ENCODE measurements around the gene ASCC1. TPM values are rescaled to one million over a fixed set of nuclear protein-coding genes. Genes with fewer than 3 reads are reported as not detected.

Gene ASCC1
- total and polyA plus RNA-seq, 2 of the 13 experiments (the other 11 are each of a cell fraction or from before 2014, with no cell fraction given) = 21.6 to 30.1 TPM

DNA sequence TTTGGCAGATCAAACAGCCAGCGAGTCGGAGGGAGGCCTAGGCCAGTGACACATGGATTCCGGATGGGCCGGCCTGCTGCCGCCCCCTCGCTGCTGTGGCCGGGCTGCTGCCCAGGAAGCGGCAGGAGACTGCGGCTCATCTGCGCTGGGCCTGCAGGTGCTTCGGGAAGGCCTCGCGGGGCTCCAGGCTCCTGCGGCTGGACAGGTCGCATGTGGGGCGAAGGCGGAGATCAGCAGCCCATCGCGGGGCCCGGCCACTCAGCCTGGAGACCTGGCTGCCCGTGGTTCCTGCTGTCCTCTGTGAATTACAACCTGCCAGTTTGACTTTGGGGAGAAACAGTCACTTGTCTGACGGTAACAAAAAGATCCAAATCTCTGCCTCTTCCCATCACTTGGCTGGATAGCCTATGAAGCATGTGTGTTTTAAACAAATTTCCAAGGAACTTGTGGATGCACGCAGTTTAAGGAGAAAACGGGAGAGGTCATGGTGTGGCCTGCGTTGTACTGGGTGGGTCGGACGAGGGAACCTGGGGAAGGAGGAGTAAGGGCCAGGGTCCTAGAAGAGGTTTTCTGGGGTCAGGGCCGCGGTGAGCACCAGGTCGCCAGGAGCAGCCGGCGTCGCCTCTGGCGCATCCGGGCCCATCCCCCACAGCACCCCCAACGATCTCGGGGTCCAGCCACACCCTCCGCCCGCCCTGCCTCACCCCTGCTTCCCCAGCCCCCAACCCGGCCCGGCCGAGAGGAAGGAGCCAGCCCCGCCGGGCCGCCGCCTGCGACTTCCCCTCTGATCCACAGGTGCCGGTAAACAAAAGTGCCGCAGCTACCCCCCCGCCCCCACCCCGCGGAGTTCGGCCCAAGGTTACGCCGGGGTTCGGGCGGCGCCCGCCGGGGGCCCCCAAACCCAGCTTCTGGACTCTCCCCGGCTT is 129.3 kb downstream of the ASCC1 start (continued):
- TF ChIP-seq NR2C2 (CRISPR knock-in tag; IDR thresholded peaks at IDR 0.05; ENCODE audit: borderline replicate concordance) (0 out of 2 replicates have a peak, but pooled peaks have one; percentile 17), RBM39 (IDR thresholded peaks at IDR 0.05; ENCODE audit: low read depth, low read length, poor library complexity, severe bottlenecking) (peak; percentile 7), ZBTB7B (CRISPR knock-in tag; IDR thresholded peaks at IDR 0.05) (peak; percentile 75), KDM2A (CRISPR knock-in tag; IDR thresholded peaks at IDR 0.05; ENCODE audit: borderline replicate concordance, low read depth) (peak; percentile 59; the same call in 1 of the 2 replicates), ZKSCAN8 (CRISPR knock-in tag; IDR thresholded peaks at IDR 0.05; ENCODE audit: borderline replicate concordance) (0 out of 2 replicates have a peak, but pooled peaks have one; percentile 46), ZFX (CRISPR knock-in tag; IDR thresholded peaks at IDR 0.05; ENCODE audit: low read depth) (peak; percentile 92), RBFOX2 (IDR thresholded peaks at IDR 0.05; ENCODE audit: low read depth, low read length) (peak; percentile 58), ZNF891 (CRISPR knock-in tag; IDR thresholded peaks at IDR 0.05) (0 out of 2 replicates have a peak, but pooled peaks have one; percentile 30), XRCC5 (optimal IDR thresholded peaks at IDR 0.05; ENCODE audit: low read length) (peak; percentile 55), ZNF510 (CRISPR knock-in tag; IDR thresholded peaks at IDR 0.05; ENCODE audit: low read depth) (peak; percentile 41; the same call in 1 of the 2 replicates), ZNF354B (CRISPR knock-in tag; IDR thresholded peaks at IDR 0.05) (no peak), ARID2 (CRISPR knock-in tag; IDR thresholded peaks at IDR 0.05; ENCODE audit: borderline replicate concordance) (0 out of 2 replicates have a peak, but pooled peaks have one; percentile 35), CEBPB (IDR thresholded peaks at IDR 0.05; ENCODE audit: borderline replicate concordance, low read depth, low read length) (no peak), CHD4 (IDR thresholded peaks at IDR 0.05; ENCODE audit: borderline replicate concordance, low read length) (no peak), PHF8 (CRISPR knock-in tag; IDR thresholded peaks at IDR 0.05) (peak; percentile 61), ZNF138 (CRISPR knock-in tag; IDR thresholded peaks at IDR 0.05; ENCODE audit: low read depth) (no peak), NFKBIZ (CRISPR knock-in tag; IDR thresholded peaks at IDR 0.05) (0 out of 2 replicates have a peak, but pooled peaks have one; percentile 34)
- TF ChIP-seq, protein P1, sequence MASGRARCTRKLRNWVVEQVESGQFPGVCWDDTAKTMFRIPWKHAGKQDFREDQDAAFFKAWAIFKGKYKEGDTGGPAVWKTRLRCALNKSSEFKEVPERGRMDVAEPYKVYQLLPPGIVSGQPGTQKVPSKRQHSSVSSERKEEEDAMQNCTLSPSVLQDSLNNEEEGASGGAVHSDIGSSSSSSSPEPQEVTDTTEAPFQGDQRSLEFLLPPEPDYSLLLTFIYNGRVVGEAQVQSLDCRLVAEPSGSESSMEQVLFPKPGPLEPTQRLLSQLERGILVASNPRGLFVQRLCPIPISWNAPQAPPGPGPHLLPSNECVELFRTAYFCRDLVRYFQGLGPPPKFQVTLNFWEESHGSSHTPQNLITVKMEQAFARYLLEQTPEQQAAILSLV (CRISPR knock-in tag; IDR thresholded peaks at IDR 0.05; ENCODE audit: borderline replicate concordance) = no peak
- TF ChIP-seq, protein P2, sequence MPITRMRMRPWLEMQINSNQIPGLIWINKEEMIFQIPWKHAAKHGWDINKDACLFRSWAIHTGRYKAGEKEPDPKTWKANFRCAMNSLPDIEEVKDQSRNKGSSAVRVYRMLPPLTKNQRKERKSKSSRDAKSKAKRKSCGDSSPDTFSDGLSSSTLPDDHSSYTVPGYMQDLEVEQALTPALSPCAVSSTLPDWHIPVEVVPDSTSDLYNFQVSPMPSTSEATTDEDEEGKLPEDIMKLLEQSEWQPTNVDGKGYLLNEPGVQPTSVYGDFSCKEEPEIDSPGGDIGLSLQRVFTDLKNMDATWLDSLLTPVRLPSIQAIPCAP (CRISPR knock-in tag; IDR thresholded peaks at IDR 0.05; ENCODE audit: low read depth) = no peak
- TF ChIP-seq, protein P3, sequence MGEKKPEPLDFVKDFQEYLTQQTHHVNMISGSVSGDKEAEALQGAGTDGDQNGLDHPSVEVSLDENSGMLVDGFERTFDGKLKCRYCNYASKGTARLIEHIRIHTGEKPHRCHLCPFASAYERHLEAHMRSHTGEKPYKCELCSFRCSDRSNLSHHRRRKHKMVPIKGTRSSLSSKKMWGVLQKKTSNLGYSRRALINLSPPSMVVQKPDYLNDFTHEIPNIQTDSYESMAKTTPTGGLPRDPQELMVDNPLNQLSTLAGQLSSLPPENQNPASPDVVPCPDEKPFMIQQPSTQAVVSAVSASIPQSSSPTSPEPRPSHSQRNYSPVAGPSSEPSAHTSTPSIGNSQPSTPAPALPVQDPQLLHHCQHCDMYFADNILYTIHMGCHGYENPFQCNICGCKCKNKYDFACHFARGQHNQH (CRISPR knock-in tag; IDR thresholded peaks at IDR 0.05) = peak; percentile 36; the same call in 1 of the 2 replicates
- TF ChIP-seq, protein P4, sequence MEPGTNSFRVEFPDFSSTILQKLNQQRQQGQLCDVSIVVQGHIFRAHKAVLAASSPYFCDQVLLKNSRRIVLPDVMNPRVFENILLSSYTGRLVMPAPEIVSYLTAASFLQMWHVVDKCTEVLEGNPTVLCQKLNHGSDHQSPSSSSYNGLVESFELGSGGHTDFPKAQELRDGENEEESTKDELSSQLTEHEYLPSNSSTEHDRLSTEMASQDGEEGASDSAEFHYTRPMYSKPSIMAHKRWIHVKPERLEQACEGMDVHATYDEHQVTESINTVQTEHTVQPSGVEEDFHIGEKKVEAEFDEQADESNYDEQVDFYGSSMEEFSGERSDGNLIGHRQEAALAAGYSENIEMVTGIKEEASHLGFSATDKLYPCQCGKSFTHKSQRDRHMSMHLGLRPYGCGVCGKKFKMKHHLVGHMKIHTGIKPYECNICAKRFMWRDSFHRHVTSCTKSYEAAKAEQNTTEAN (CRISPR knock-in tag; conservative IDR thresholded peaks at IDR 0.05) = 0 out of 2 replicates have a peak, but pooled peaks have one; percentile 10
- TF ChIP-seq, protein P5, sequence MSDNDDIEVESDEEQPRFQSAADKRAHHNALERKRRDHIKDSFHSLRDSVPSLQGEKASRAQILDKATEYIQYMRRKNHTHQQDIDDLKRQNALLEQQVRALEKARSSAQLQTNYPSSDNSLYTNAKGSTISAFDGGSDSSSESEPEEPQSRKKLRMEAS (IDR thresholded peaks at IDR 0.05) = peak; percentile 36; the same call in 1 of the 2 replicates
- TF ChIP-seq, protein P6, sequence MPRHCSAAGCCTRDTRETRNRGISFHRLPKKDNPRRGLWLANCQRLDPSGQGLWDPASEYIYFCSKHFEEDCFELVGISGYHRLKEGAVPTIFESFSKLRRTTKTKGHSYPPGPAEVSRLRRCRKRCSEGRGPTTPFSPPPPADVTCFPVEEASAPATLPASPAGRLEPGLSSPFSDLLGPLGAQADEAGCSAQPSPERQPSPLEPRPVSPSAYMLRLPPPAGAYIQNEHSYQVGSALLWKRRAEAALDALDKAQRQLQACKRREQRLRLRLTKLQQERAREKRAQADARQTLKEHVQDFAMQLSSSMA (CRISPR knock-in tag; IDR thresholded peaks at IDR 0.05) = no peak

All from HepG2 (cell line).